HT-29 (cell line): Measurements from ENCODE around the gene IL9. TPM values are rescaled to one million over a fixed set of nuclear protein-coding genes. Genes with fewer than 3 reads are reported as not detected.

Experiments used
- total RNA-seq: library from RNA; depleted of rRNA; stranded (reverse); fragments of >200 nt; shearing (Covaris generic); gene quantifications from 2 replicates; pipeline ENCODE4 v1.2.3, GENCODE V29; 2014; rRNA removed

Gene IL9
- total RNA-seq, 1 experiment from 2014 or later: not detected

Other genes starting within 250 kb of the IL9 start
- gene SLC25A48, start 61.2 kb downstream of the IL9 start, total RNA-seq: not detected in 2 replicates
- not detected in 2 replicates for gene LECT2, start 59.1 kb upstream of the IL9 start, total RNA-seq
- gene TGFBI, start 133.1 kb upstream of the IL9 start, total RNA-seq: 33.6 and 37.2 TPM in 2 replicates
- gene SMAD5, start 237.0 kb upstream of the IL9 start, total RNA-seq: 12.4 and 14.5 TPM in 2 replicates